WI38 (cell line): ENCODE data around the gene MAPK8IP1.

ENCODE experiments used
- H3K4me3 ChIP-seq: 2 replicates; pipeline ENCODE4 v1.5.1; 2011; ENCODE audit warnings: low read depth, mild to moderate bottlenecking, control low read depth, low read length
- CTCF ChIP-seq: IDR thresholded peaks from 2 replicates; pipeline ENCODE4 v1.5.1; 2012; ENCODE audit warnings: low read depth, mild to moderate bottlenecking, control low read depth, low read length

MAPK8IP1 gene

GRCh38 chr11:45917623-45918330 is 32.3 kb downstream of the MAPK8IP1 start, which contains the start of gene PEX16:
TSS of gene PEX16 (minus strand) at chr11:45917877. CDS start at chr11:45917811, 66 bp downstream.
- no peak for TF ChIP-seq CTCF

GRCh38 chr11:45918331-45918941 is 33.0 kb downstream of the MAPK8IP1 start:
- no peak for TF ChIP-seq CTCF
- peak overlapping the region; percentile 87 for H3K4me3 ChIP-seq

More at GRCh38 chr11:45917623-45918330, 32.3 kb downstream of the MAPK8IP1 start, which contains the start of gene PEX16:
- peak within 1 kb of the TSS; percentile 87 for H3K4me3 ChIP-seq

- peak overlapping the region; percentile 87 for H3K4me3 ChIP-seq
- no peak for TF ChIP-seq CTCF
Measured at GRCh38 chr11:45918962-45919675, 33.7 kb downstream of the MAPK8IP1 start.

- no peak for TF ChIP-seq CTCF
- no peak overlapping the region for H3K4me3 ChIP-seq
Measured at GRCh38 chr11:45919806-45920530, 34.5 kb downstream of the MAPK8IP1 start.

- H3K4me3 ChIP-seq = no peak overlapping the region
Measured at GRCh38 chr11:45920531-45921477, 35.4 kb downstream of the MAPK8IP1 start.

More at GRCh38 chr11:45920531-45921477, 35.4 kb downstream of the MAPK8IP1 start:
- TF ChIP-seq CTCF = no peak
